Mesenteric fat pad (tissue), 1 donor: ENCODE data around the gene OMA1. TPM values are rescaled to one million over a fixed set of nuclear protein-coding genes. Genes with fewer than 3 reads are reported as not detected.

Experiments
- DNase-seq: peaks from one replicate; pipeline ENCODE4 v3.0.0-alpha.2; 2020; ENCODE audit warnings: low spot score
- total RNA-seq: library from RNA; stranded (reverse); fragmentation: NEBNext Ultra II Directional; extraction: Animal tissue kit (Norgen Biotek cat#: 25700); gene quantifications from one replicate; pipeline ENCODE4 v1.2.1, GENCODE V29; 2021
- donor health status: DM: yes; HTN: yes; CAD: no.

Gene OMA1
- total RNA-seq, 1 donor from 2014 or later = 13.5 TPM

DNA sequence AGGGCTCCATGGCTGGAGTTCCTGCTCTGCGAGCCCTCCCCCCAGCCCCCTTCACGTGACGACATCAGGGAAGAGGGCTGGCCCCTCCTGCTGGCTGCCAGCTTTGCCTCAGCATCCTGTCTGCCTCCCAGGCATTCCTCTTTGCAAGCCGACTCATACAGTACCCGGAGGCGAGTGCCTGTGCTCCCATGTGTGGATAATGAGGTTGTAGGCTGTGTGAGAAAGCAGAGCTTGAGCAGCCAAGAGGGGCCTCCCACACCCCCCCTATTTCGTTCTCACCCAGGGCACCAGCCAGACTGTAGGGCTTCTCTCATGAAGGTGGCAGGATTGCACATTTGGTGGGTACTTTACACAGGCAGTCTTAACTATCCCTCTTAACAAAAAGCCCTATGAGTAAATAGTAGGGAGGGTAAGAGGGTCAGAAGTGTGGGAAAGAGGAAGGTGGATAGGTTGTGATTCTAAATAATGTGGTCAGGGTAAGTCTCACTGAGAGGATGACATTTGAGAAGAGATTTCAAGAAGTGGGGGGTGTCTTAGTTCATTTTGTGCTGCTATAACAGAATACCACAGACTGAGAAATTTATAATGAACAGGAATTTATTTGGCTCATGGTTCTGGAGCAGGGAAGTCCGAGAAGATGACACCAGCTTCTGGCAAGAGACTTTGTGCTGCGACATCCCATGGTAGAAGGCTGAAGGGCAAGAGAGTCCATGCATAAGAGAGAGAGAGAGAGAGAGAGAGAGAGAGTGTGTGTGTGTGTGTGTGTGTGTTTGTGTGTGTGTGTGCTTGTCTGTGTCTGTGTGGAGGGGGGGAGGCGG, 113.5 kb downstream of the OMA1 start:
- DNase-seq = no peak

DNA sequence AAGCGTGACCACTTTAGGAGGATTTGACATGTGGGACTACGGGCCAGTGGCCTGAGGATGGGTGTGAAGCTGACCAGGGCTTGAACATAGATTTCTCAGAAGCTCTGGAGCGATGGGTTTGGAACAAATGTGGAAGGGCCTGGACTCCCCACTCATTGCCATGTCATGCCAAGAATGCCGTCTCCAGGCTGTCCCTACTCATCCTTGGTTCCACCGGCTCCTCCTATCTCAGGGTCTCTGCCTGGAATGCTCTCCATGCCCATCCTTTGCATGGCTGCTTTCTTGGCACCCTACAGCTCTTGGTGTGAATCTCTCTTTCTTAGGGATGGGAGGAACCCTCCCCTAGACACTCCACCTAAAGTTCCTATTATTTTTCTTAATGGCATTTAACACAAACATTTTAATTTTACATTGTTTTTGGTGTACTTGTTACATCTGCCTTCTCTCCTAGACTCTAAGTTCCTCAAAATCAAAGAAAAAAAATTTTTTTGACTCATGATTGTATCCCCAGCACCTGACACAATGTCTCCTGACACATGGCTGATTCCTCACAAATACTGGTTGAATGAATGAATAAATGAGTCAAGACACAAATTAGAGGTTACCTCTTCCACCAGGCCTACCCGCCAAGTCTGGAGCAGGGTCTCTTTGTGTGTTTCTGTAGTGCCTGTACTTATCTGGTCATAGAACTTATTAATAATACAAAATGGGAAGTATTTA, 114.5 kb downstream of the OMA1 start:
- DNase-seq = no peak

Other genes starting within 250 kb of the OMA1 start
- 1.7 TPM for gene TACSTD2, start 30.5 kb upstream of the OMA1 start, total RNA-seq
- gene MYSM1, start 153.3 kb upstream of the OMA1 start, total RNA-seq = 28.2 TPM
- 298 TPM for gene JUN, start 237.3 kb upstream of the OMA1 start, total RNA-seq